ENCODE results near the gene GJA3. TPM values are rescaled to one million over a fixed set of nuclear protein-coding genes. Genes with fewer than 3 reads are reported as not detected.
A peak's percentile ranks its signal among the peaks of the same experiment; 100 is the strongest.

The GJA3 gene
- total RNA-seq, 1 experiment from 2014 or later, result 3.9 TPM

DNA sequence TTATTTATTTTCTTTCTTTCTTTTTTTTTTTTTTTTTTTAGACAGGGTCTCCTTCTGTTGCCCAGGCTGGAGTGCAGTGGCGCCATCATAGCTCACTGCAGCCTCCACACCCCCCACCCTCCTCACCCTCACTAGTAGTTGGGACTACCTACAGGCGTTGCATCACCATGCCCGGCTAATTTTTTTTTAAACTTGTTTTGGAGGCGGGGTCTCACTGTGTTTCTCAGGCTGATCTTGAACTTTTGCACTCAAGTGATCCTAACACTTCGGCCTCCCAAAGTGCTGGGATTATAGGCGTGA, 33.6 kb downstream of the GJA3 start:
- intact Hi-C loops (cut with micrococcal nuclease; ENCODE audit: unreplicated experiment), result loop anchor here (5.0 kb wide), 1 partner anchor 35 kb away; the partner anchor contains the start of gene GJA3

DNA sequence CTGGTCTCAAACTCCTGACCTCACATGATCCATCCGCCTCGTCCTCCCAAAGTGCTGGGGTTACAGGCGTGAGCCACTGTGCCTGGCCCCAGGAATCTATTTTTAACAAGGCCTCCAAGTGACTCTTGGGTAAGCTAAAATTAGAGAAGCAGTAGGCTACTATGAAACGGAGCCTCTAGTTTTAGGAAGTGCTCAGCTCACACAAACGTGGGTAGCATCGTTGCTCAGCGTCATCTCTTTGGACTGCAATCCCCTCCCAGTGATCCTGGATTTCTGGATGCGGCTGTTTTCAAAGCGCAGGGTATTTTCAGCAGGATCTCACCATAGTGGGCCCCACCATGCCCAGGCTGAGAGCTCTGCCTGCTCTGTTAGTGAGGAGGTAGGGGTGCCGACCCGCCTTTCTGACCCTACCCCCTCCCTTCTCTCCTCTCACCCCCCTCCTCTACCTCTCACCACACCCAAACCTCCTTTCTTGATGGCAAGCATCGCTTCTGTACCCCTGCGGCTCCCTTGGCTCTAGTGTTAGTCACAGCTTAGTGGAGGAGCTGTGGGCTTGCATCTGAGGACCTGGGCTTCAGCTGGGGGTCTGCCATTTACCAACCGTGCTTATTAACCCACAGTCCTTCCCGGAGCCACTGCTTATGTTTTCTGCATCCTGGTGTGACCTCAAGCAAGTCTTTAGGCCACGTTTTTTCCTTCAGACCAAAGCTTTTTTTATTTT, 34.2 kb downstream of the GJA3 start:
- Mint-ChIP-seq H3K9me3 (ENCODE audit: low read depth, unreplicated experiment) (no peaks in the 10 kb centered on the region), H3K4me3 (ENCODE audit: low read depth, unreplicated experiment) (no peak overlapping the region), H3K4me1 (ENCODE audit: low read depth, unreplicated experiment) (peaks cover 16% of the 10 kb centered on the region), H3K27ac (ENCODE audit: unreplicated experiment) (no peak overlapping the region), H3K27me3 (ENCODE audit: unreplicated experiment) (no peaks in the 10 kb centered on the region), H3K36me3 (ENCODE audit: insufficient read depth, unreplicated experiment) (peaks cover 13% of the 10 kb centered on the region)
- TF ChIP-seq, protein P1, sequence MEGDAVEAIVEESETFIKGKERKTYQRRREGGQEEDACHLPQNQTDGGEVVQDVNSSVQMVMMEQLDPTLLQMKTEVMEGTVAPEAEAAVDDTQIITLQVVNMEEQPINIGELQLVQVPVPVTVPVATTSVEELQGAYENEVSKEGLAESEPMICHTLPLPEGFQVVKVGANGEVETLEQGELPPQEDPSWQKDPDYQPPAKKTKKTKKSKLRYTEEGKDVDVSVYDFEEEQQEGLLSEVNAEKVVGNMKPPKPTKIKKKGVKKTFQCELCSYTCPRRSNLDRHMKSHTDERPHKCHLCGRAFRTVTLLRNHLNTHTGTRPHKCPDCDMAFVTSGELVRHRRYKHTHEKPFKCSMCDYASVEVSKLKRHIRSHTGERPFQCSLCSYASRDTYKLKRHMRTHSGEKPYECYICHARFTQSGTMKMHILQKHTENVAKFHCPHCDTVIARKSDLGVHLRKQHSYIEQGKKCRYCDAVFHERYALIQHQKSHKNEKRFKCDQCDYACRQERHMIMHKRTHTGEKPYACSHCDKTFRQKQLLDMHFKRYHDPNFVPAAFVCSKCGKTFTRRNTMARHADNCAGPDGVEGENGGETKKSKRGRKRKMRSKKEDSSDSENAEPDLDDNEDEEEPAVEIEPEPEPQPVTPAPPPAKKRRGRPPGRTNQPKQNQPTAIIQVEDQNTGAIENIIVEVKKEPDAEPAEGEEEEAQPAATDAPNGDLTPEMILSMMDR (IDR thresholded peaks at IDR 0.05; ENCODE audit: unreplicated experiment), result no peak
- no TSS peak for BruUV-seq (replicated peaks)
- no peak for DNase-seq
- intact Hi-C loops (cut with micrococcal nuclease; ENCODE audit: unreplicated experiment), result loop anchor here (5.0 kb wide), 1 partner anchor 36 kb away; the partner anchor contains the start of gene GJA3
- CTCF ChIA-PET, result interaction anchor here (2.4 kb wide), 1 partner anchor 8 kb away, joined by 11 read pairs; no protein-coding TSS in a partner anchor

More for the DNA sequence above, 33.6 kb downstream of the GJA3 start:
- H3K9me3 Mint-ChIP-seq (ENCODE audit: low read depth, unreplicated experiment), result no peaks in the 10 kb centered on the region
- no peak overlapping the region for H3K27ac Mint-ChIP-seq (ENCODE audit: unreplicated experiment)
- H3K4me3 Mint-ChIP-seq (ENCODE audit: low read depth, unreplicated experiment), result peak overlapping the region; percentile 67
- CTCF ChIA-PET, result interaction anchor here (0.6 to 2.4 kb wide), 2 partner anchors 9 to 21 kb away, joined by 3 to 11 read pairs; no protein-coding TSS in a partner anchor
- TF ChIP-seq, protein P1 (IDR thresholded peaks at IDR 0.05; ENCODE audit: unreplicated experiment), result no peak
- peaks cover 13% of the 10 kb centered on the region for H3K36me3 Mint-ChIP-seq (ENCODE audit: insufficient read depth, unreplicated experiment)
- DNase-seq, result no peak
- peaks cover 16% of the 10 kb centered on the region for H3K4me1 Mint-ChIP-seq (ENCODE audit: low read depth, unreplicated experiment)
- H3K27me3 Mint-ChIP-seq (ENCODE audit: unreplicated experiment), result no peaks in the 10 kb centered on the region
- BruUV-seq (replicated peaks), result no TSS peak

DNA sequence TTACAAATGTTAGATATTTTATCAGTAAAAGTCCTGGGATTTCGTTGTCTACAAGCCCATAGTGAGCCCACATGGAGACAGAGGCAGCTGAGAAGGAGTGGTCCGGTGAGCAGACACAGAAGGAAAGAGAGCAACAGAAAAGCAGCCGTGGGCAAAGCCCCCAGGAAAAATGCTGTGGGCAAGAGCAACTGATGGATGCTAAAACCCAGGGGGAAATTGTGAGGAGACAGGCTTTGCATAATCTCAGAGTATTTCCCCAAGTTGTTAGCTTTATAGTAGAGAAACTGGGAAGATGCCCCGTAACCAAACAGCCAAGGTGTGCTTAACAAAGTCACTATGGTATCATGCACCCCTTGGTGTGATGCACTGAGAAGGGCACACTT, 35.1 kb downstream of the GJA3 start:
- no TSS peak for BruUV-seq (replicated peaks)
- no peak overlapping the region for H3K27ac Mint-ChIP-seq (ENCODE audit: unreplicated experiment)
- H3K4me3 Mint-ChIP-seq (ENCODE audit: low read depth, unreplicated experiment), result no peak overlapping the region
- intact Hi-C loops (cut with micrococcal nuclease; ENCODE audit: unreplicated experiment), result loop anchor here (5.0 kb wide), 1 partner anchor 37 kb away; the partner anchor contains the start of gene GJA3
- no peaks in the 10 kb centered on the region for H3K27me3 Mint-ChIP-seq (ENCODE audit: unreplicated experiment)
- H3K9me3 Mint-ChIP-seq (ENCODE audit: low read depth, unreplicated experiment), result no peaks in the 10 kb centered on the region
- TF ChIP-seq, protein P1 (IDR thresholded peaks at IDR 0.05; ENCODE audit: unreplicated experiment), result no peak
- peaks cover 23% of the 10 kb centered on the region for H3K4me1 Mint-ChIP-seq (ENCODE audit: low read depth, unreplicated experiment)
- CTCF ChIA-PET, result no interaction called here
- no peak for DNase-seq
- peaks cover 20% of the 10 kb centered on the region for H3K36me3 Mint-ChIP-seq (ENCODE audit: insufficient read depth, unreplicated experiment)

DNA sequence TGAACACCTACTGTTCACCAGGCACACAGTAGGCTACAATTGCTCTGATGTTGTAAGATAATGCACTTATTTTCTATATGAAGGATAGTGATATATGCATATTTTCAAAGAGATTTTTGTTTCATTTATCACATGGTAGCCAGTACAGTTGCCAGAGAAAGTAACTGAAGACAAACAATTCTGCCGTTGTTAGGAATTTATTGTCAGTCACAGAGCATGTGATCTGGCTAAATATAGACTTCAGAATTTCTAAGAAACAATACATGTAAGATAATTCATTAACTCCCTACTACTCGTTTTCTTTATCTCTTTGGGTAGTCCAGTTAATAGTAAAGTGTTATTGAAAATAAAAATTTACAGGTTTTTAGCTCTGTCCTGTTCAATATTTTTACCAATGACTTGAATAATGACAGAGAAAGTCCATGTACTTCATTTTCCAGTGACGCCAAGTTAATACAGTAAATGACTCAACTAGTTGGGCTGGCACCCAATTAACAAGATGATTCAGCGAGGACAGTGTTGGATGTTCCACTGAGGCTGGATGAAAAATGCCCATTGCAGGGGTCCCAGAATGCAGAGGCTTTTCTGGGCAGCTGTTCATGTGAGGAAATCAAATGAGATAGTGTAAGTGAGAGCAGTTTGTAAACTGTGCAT, 35.6 kb downstream of the GJA3 start:
- H3K4me1 Mint-ChIP-seq (ENCODE audit: low read depth, unreplicated experiment), result peaks cover 26% of the 10 kb centered on the region
- no peaks in the 10 kb centered on the region for H3K27me3 Mint-ChIP-seq (ENCODE audit: unreplicated experiment)
- CTCF ChIA-PET, result no interaction called here
- no peak overlapping the region for H3K27ac Mint-ChIP-seq (ENCODE audit: unreplicated experiment)
- TF ChIP-seq, protein P1 (IDR thresholded peaks at IDR 0.05; ENCODE audit: unreplicated experiment), result no peak
- intact Hi-C loops (cut with micrococcal nuclease; ENCODE audit: unreplicated experiment), result loop anchor here (5.0 kb wide), 1 partner anchor 37 kb away; the partner anchor contains the start of gene GJA3
- no peak overlapping the region for H3K4me3 Mint-ChIP-seq (ENCODE audit: low read depth, unreplicated experiment)
- no peaks in the 10 kb centered on the region for H3K9me3 Mint-ChIP-seq (ENCODE audit: low read depth, unreplicated experiment)
- DNase-seq, result no peak
- no TSS peak for BruUV-seq (replicated peaks)
- H3K36me3 Mint-ChIP-seq (ENCODE audit: insufficient read depth, unreplicated experiment), result peaks cover 25% of the 10 kb centered on the region

Measured in Calu3 (cell line).